NOMO-1 treated with DMSO at 0.1 percent for 48 hours (cell line): ENCODE measurements around the gene SLC1A2.

Experiments
- DNase-seq: peaks from one replicate; lab custom pipeline; 2025; ENCODE audit not compliant: unreplicated experiment; lab: John Stamatoyannopoulos, UW

SLC1A2 gene

GRCh38 chr11:35276396-35277145, 142.8 kb downstream of the SLC1A2 start:
- no peak for DNase-seq

- DNase-seq: no peak
Observed at GRCh38 chr11:35275786-35276170, 143.6 kb downstream of the SLC1A2 start.

- DNase-seq: no peak
Observed at GRCh38 chr11:35274909-35275785, 144.2 kb downstream of the SLC1A2 start.

- DNase-seq: peak; percentile 79
Observed at GRCh38 chr11:35272391-35272902, 146.9 kb downstream of the SLC1A2 start.

- DNase-seq: no peak
Observed at GRCh38 chr11:35271031-35271430, 148.3 kb downstream of the SLC1A2 start.

GRCh38 chr11:35270342-35270741, 149.0 kb downstream of the SLC1A2 start:
- DNase-seq: no peak

GRCh38 chr11:35267504-35267903, 151.9 kb downstream of the SLC1A2 start:
- no peak for DNase-seq

- DNase-seq: no peak
Observed at GRCh38 chr11:35265755-35266454, 153.5 kb downstream of the SLC1A2 start.

GRCh38 chr11:35262735-35263134, 156.6 kb downstream of the SLC1A2 start:
- DNase-seq: no peak

- no peak for DNase-seq
Observed at GRCh38 chr11:35262056-35262455, 157.3 kb downstream of the SLC1A2 start.

GRCh38 chr11:35261197-35261596, 158.2 kb downstream of the SLC1A2 start:
- no peak for DNase-seq

- DNase-seq: no peak
Observed at GRCh38 chr11:35260342-35260985, 158.9 kb downstream of the SLC1A2 start.

- no peak for DNase-seq
Observed at GRCh38 chr11:35259529-35259928, 159.8 kb downstream of the SLC1A2 start.

GRCh38 chr11:35257281-35257680, 162.1 kb downstream of the SLC1A2 start:
- peak; percentile 28 for DNase-seq

- DNase-seq: no peak
Observed at GRCh38 chr11:35256296-35256695, 163.1 kb downstream of the SLC1A2 start.

GRCh38 chr11:35255514-35255913, 163.8 kb downstream of the SLC1A2 start:
- DNase-seq: no peak

GRCh38 chr11:35253237-35253636, 166.1 kb downstream of the SLC1A2 start:
- DNase-seq: no peak

GRCh38 chr11:35250621-35251020, 168.7 kb downstream of the SLC1A2 start:
- peak; percentile 16 for DNase-seq

- DNase-seq: no peak
Observed at GRCh38 chr11:35250192-35250591, 169.2 kb downstream of the SLC1A2 start.

GRCh38 chr11:35248558-35249323, 170.6 kb downstream of the SLC1A2 start:
- DNase-seq: no peak
